ENCODE data around the gene USH1C. TPM values are rescaled to one million over a fixed set of nuclear protein-coding genes. Genes with fewer than 3 reads are reported as not detected.

USH1C gene
- total and polyA plus RNA-seq, 2 of the 13 experiments (the other 11 are each of a cell fraction or from before 2014, with no cell fraction given): not detected

DNA sequence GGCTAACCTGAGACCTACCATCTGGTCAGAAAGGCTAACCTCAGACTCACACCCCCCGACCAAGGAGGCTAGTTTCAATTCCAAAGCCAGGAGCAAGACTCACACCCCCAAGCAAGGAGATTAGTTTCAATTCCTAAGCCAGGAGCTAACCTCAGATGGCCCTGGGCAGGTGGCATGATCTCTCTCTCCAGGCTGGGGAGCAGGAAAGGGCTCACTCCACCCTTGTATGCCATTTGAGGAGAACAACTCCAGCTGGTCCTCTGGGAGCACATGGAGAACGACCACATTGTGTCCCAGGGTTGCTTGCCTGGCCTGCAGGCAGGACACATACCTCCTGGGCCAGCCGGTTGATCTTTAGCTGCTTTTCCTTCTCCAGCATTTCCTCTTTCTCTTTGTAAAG is 32.6 kb downstream of the USH1C start:
- Histone ChIP-seq H3K79me2 (ENCODE audit: insufficient read depth, low read length) (no peaks in the 10 kb centered on the region), H3K9ac (ENCODE audit: insufficient read depth, low read depth, low read length) (no peak overlapping the region), H3K36me3 (replicated peaks in 1 of 2; ENCODE audit: control insufficient read depth in 1 of 2, insufficient read depth in 2 of 2, low read length in 2 of 2) (no peaks in the 10 kb centered on the region), H3K9me3 (ENCODE audit: low read length) (no peaks in the 10 kb centered on the region), H3K4me2 (ENCODE audit: low read depth, low read length) (no peak overlapping the region), H3K4me1 (ENCODE audit: insufficient read depth, low read length) (no peaks in the 10 kb centered on the region), H3K4me3 (replicated peaks in 1 of 3; ENCODE audit: insufficient read depth in 1 of 3, low read depth in 2 of 3, low read length in 3 of 3) (no peak overlapping the region), H3K27ac (ENCODE audit: extremely low read length, insufficient read depth, low read length) (no peak overlapping the region), H4K20me1 (ENCODE audit: insufficient read depth, low read length) (no peaks in the 10 kb centered on the region), H3K27me3 (ENCODE audit: control insufficient read depth in 1 of 2, insufficient read depth in 2 of 2, low read length in 2 of 2) (peaks cover 0 to 1% of the 10 kb centered on the region in 2 experiments; a peak in 2 of 5 replicates), H2AFZ (ENCODE audit: low read length) (no peak overlapping the region)
- ChIA-PET CTCF (ENCODE audit: low intra/inter-chr PET ratio, low total read pairs) (no interaction called here), POLR2A (no interaction called here)
- no TSS peak for BruUV-seq (replicated peaks)
- TF ChIP-seq ETV5 (CRISPR knock-in tag; IDR thresholded peaks at IDR 0.05; ENCODE audit: borderline replicate concordance) (no peak), NCOA1 (CRISPR knock-in tag; IDR thresholded peaks at IDR 0.05) (no peak), SATB2 (CRISPR knock-in tag; IDR thresholded peaks at IDR 0.05) (no peak), BCL6 (CRISPR knock-in tag; IDR thresholded peaks at IDR 0.05) (no peak), ISX (CRISPR knock-in tag; conservative IDR thresholded peaks at IDR 0.05) (no peak), ELF1 (CRISPR knock-in tag; IDR thresholded peaks at IDR 0.05) (no peak), JARID2 (CRISPR knock-in tag; IDR thresholded peaks at IDR 0.05; ENCODE audit: insufficient replicate concordance) (no peak), TBL1XR1 (IDR thresholded peaks at IDR 0.05; ENCODE audit: borderline replicate concordance, low read length, partially characterized antibody) (no peak), NPAS2 (CRISPR knock-in tag; IDR thresholded peaks at IDR 0.05; ENCODE audit: borderline replicate concordance) (no peak), DRAP1 (CRISPR knock-in tag; IDR thresholded peaks at IDR 0.05) (no peak), POGK (CRISPR knock-in tag; conservative IDR thresholded peaks at IDR 0.05) (no peak), TFDP2 (CRISPR knock-in tag; IDR thresholded peaks at IDR 0.05) (no peak), ZNF354B (CRISPR knock-in tag; IDR thresholded peaks at IDR 0.05) (no peak), NFIC (IDR thresholded peaks at IDR 0.05; ENCODE audit: low read length) (no peak), HBP1 (CRISPR knock-in tag; IDR thresholded peaks at IDR 0.05; ENCODE audit: low read depth) (no peak), ZNF10 (CRISPR knock-in tag; IDR thresholded peaks at IDR 0.05; ENCODE audit: borderline replicate concordance, low read depth) (no peak), ZNF615 (CRISPR knock-in tag; IDR thresholded peaks at IDR 0.05; ENCODE audit: borderline replicate concordance) (no peak), ZNF530 (CRISPR knock-in tag; IDR thresholded peaks at IDR 0.05; ENCODE audit: low read depth) (no peak), NBN (conservative IDR thresholded peaks at IDR 0.05) (no peak)
- TF ChIP-seq, protein P1, sequence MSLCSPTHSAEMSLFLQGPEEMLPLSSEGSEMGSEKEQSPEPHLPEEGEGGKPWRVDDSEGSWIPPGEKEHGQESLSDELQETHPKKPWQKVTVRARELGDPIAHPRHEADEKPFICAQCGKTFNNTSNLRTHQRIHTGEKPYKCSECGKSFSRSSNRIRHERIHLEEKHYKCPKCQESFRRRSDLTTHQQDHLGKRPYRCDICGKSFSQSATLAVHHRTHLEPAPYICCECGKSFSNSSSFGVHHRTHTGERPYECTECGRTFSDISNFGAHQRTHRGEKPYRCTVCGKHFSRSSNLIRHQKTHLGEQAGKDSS (CRISPR knock-in tag; IDR thresholded peaks at IDR 0.05; ENCODE audit: borderline replicate concordance, low read depth): no peak
- no peak for ATAC-seq
- WGBS (ENCODE audit: low lambda C conversion rate): 22% methylated on average over 3 of the region's 3 CpGs
- FAIRE-seq: no peak
- DNase-seq (ENCODE audit: low spot score): no peak
- intact Hi-C loops (cut with micrococcal nuclease; ENCODE audit: unreplicated experiment): no loop called here
- in situ Hi-C loops (cut with HindIII; ENCODE audit: extremely low pct_ligation_motif_present, low pct_unique_long_range_greater_than_20kb): loop anchor here (25.0 kb wide), 1 partner anchor 274 kb away; no protein-coding TSS in a partner anchor
